Breast epithelium (tissue), 3 donors: ENCODE results near the gene MAP4.

Experiments
- CTCF ChIP-seq, 3 donors: fragments of 450-650 bp; IDR thresholded peaks; one replicate each; pipeline ENCODE4 v1.5.1; 2016 to 2017; ENCODE audit warnings: antibody characterized with exemption in 3 of 3, mild to moderate bottlenecking in 3 of 3, moderate library complexity in 3 of 3
- POLR2AphosphoS5 ChIP-seq, 3 donors: sonication (generic); formaldehyde crosslinking; IDR thresholded peaks; one replicate each; pipeline ENCODE4 v1.6.1; 2017; ENCODE audit warnings: antibody characterized with exemption in 3 of 3

- TF ChIP-seq CTCF (IDR thresholded peaks at IDR 0.05): no peak
- TF ChIP-seq POLR2AphosphoS5 (IDR thresholded peaks at IDR 0.05): no peak
These were observed 152.7 kb downstream of the MAP4 start for GRCh38 chr3:47863391-47864128.
